Measurements from ENCODE around the gene THBS4. TPM values are rescaled to one million over a fixed set of nuclear protein-coding genes. Genes with fewer than 3 reads are reported as not detected.
A peak's percentile ranks its signal among the peaks of the same experiment; 100 is the strongest.

The THBS4 gene
- total RNA-seq, 1 donor from 2014 or later = 0.29 TPM

DNA sequence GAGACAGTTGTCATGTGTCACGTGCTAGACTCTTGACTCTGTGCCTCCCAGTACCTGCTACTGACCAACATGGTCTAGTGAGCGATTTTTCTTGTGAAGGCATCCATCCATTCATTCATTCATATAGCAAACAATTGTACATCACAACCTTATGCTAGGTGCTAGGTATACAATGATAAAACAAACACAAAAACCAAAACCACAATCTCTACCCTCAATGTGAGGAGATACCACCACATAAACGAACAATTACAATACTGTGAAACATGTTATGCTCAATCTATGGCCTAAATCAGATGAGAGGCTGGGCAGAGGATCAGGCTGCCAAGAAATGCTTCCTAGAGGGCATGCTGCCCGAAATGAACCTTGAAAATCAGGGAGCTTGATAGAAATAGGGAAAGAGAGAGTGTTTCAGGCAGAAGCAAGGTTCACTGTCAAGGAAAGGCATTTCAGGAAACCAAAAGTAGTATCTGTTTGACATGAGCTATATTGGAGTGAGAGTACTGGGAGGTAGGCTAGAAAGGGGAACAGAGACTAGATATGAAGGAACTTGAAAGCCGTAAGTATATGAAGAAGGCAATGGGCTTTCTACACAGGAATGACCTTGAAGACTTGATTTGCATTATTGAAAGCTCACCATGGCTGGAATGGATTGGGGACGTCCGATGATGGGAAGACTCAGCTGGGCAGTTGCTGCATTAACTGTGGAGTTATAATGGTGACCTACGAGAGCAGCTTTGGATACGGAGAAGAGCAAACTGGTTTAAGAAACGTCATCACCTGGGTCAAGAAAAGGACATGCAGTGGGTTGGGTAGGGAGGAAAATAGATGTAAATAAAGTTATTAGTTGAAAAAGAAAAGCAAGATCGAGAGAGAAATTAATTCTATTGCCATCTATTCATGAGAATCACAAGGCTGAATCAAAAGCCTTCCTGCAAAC, 90.1 kb downstream of the THBS4 start:
- TF ChIP-seq, protein P1, sequence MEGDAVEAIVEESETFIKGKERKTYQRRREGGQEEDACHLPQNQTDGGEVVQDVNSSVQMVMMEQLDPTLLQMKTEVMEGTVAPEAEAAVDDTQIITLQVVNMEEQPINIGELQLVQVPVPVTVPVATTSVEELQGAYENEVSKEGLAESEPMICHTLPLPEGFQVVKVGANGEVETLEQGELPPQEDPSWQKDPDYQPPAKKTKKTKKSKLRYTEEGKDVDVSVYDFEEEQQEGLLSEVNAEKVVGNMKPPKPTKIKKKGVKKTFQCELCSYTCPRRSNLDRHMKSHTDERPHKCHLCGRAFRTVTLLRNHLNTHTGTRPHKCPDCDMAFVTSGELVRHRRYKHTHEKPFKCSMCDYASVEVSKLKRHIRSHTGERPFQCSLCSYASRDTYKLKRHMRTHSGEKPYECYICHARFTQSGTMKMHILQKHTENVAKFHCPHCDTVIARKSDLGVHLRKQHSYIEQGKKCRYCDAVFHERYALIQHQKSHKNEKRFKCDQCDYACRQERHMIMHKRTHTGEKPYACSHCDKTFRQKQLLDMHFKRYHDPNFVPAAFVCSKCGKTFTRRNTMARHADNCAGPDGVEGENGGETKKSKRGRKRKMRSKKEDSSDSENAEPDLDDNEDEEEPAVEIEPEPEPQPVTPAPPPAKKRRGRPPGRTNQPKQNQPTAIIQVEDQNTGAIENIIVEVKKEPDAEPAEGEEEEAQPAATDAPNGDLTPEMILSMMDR (conservative IDR thresholded peaks at IDR 0.05; ENCODE audit: low read depth, low read length) = no peak
- no peak overlapping the region for H3K4me3 ChIP-seq (ENCODE audit: low read depth, low read length)
- no peak for DNase-seq (ENCODE audit: low read depth)

DNA sequence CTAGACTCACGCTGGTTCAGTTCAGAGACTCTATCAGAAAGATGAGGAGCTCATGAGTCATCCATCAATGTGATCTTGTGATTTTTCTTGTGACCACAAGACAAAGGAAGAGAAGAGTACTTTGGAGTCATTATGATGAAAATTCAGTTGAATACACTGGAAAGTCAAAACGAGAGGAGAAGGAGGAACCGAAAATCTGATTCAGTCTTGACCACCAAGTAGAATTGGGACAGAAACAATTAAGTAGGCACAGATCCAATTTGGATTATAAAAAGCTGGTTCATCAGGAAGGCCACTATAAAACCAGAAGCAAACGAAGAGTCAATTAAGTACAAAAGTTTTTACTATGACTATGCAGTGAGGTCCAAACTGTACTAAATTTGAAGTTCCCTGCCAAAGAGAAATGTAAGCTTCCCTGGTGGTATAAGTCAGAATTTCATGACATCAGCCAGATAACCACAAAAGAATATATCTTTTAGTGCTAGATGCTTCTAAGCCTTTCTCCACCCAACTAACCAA, 90.9 kb downstream of the THBS4 start:
- peak; percentile 65 for DNase-seq (ENCODE audit: low read depth)
- TF ChIP-seq, protein P1 (conservative IDR thresholded peaks at IDR 0.05; ENCODE audit: low read depth, low read length) = no peak
- H3K4me3 ChIP-seq (ENCODE audit: low read depth, low read length) = no peak overlapping the region

DNA sequence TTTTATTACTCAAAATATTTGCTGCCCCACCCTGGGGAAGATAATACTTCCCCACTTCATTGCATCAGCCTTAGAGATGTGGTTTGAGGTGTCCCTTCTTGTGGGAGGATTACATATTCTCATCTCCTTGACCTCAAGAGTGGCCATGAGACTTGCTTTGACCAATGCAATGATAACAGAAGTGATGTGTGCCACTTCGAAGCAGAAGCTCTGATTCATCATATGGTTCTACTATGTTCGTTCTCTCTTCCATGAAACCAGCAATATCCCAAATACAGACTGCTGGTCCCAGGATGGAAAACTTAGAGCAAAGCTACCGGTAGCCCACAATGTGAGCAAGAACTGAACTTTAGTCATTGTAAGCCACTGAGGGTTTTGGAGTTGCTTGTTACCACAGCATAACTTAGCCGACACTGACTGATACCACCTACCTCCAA, 92.0 kb downstream of the THBS4 start:
- H3K4me3 ChIP-seq (ENCODE audit: low read depth, low read length) = no peak overlapping the region
- TF ChIP-seq, protein P1 (conservative IDR thresholded peaks at IDR 0.05; ENCODE audit: low read depth, low read length) = no peak
- DNase-seq (ENCODE audit: low read depth) = no peak

DNA sequence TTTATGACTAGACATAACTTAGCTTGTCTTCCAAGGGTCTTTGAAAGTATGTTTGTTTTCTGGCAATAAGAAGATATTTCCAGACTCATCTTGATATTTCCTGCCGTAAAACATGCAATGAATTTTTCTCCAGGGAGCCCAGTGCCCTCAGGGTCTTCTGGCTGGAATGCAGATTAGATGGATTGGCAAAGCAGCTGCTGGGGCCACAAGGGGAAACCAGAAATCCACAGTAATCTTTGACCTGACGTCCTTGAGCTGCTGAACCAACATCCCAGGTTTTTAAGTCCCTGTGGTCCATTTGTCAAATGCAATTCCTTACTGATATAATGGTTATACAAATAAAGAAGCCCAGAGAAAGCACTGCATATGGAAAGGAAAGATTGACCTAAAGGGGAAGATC, 93.0 kb downstream of the THBS4 start:
- DNase-seq (ENCODE audit: low read depth) = no peak
- H3K4me3 ChIP-seq (ENCODE audit: low read depth, low read length) = no peak overlapping the region
- TF ChIP-seq, protein P1 (conservative IDR thresholded peaks at IDR 0.05; ENCODE audit: low read depth, low read length) = no peak

DNA sequence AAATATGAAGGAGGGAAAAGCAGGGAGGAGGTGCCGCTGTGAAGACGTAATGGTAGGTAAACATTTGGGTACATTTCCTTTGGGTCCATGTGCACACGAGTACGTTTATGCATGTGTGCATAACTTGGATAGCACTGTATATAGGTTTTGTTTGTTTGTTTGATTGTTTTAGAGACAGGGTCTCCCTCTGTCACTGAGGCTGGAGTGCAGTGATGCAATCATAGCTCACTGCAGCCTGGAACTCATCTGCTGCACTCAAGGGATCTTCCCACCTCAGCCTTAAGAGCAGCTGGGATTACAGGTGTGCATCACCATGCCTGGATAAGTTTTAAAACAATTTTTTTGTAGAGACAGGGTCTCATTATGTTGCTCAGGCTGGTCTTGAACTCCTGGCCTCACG, 94.0 kb downstream of the THBS4 start:
- no peak for DNase-seq (ENCODE audit: low read depth)
- no peak overlapping the region for H3K4me3 ChIP-seq (ENCODE audit: low read depth, low read length)
- TF ChIP-seq, protein P1 (conservative IDR thresholded peaks at IDR 0.05; ENCODE audit: low read depth, low read length) = no peak

Other genes starting within 250 kb of the THBS4 start
- gene MTX3, start 44.1 kb upstream of the THBS4 start, total RNA-seq = 6.2 and 7.3 TPM in 2 replicates
- 6.9 and 7.1 TPM in 2 replicates for gene SERINC5, start 220.7 kb downstream of the THBS4 start, total RNA-seq